ENCODE results near the gene WFDC5.

The WFDC5 gene

GRCh38 chr20:45115829-45116228 is 855 bp upstream of the WFDC5 start:
- in situ Hi-C loops (cut with MboI; ENCODE audit: low sequenced_read_pairs) = no loop called here

GRCh38 chr20:45115386-45115774 is 406 bp upstream of the WFDC5 start:
- in situ Hi-C loops (cut with MboI; ENCODE audit: low sequenced_read_pairs) = no loop called here

- in situ Hi-C loops (cut with MboI; ENCODE audit: low sequenced_read_pairs) = no loop called here
These were observed 1.1 kb downstream of the WFDC5 start for GRCh38 chr20:45113865-45114264.

GRCh38 chr20:45112754-45113153 is 2.2 kb downstream of the WFDC5 start:
- in situ Hi-C loops (cut with MboI; ENCODE audit: low sequenced_read_pairs) = no loop called here

- in situ Hi-C loops (cut with MboI; ENCODE audit: low sequenced_read_pairs) = no loop called here
These were observed 3.0 kb downstream of the WFDC5 start for GRCh38 chr20:45111799-45112471.

- in situ Hi-C loops (cut with MboI; ENCODE audit: low sequenced_read_pairs) = no loop called here
These were observed 3.7 kb downstream of the WFDC5 start for GRCh38 chr20:45111285-45111684.

GRCh38 chr20:45110301-45110700 is 4.7 kb downstream of the WFDC5 start:
- in situ Hi-C loops (cut with MboI; ENCODE audit: low sequenced_read_pairs) = no loop called here

GRCh38 chr20:45109634-45110033 is 5.3 kb downstream of the WFDC5 start:
- in situ Hi-C loops (cut with MboI; ENCODE audit: low sequenced_read_pairs) = no loop called here

- in situ Hi-C loops (cut with MboI; ENCODE audit: low sequenced_read_pairs) = no loop called here
These were observed 9.7 kb downstream of the WFDC5 start for GRCh38 chr20:45105317-45105716.

GRCh38 chr20:45104786-45105185 is 10.2 kb downstream of the WFDC5 start:
- in situ Hi-C loops (cut with MboI; ENCODE audit: low sequenced_read_pairs) = no loop called here

- in situ Hi-C loops (cut with MboI; ENCODE audit: low sequenced_read_pairs) = no loop called here
These were observed 11.9 kb downstream of the WFDC5 start for GRCh38 chr20:45103072-45103471.

- in situ Hi-C loops (cut with MboI; ENCODE audit: low sequenced_read_pairs) = no loop called here
These were observed 13.6 kb downstream of the WFDC5 start for GRCh38 chr20:45101333-45101850.

GRCh38 chr20:45100563-45101245 is 14.3 kb downstream of the WFDC5 start, which contains the start of gene KCNS1:
KCNS1 (minus strand) TSS chr20:45101127; CDS start chr20:45099236, 1,891 bp downstream.
- in situ Hi-C loops (cut with MboI; ENCODE audit: low sequenced_read_pairs) = no loop called here

- in situ Hi-C loops (cut with MboI; ENCODE audit: low sequenced_read_pairs) = no loop called here
These were observed 16.7 kb downstream of the WFDC5 start for GRCh38 chr20:45098103-45098773.

GRCh38 chr20:45097485-45098102 is 17.4 kb downstream of the WFDC5 start:
- in situ Hi-C loops (cut with MboI; ENCODE audit: low sequenced_read_pairs) = no loop called here

GRCh38 chr20:45096781-45097180 is 18.2 kb downstream of the WFDC5 start:
- in situ Hi-C loops (cut with MboI; ENCODE audit: low sequenced_read_pairs) = no loop called here

- in situ Hi-C loops (cut with MboI; ENCODE audit: low sequenced_read_pairs) = no loop called here
These were observed 19.2 kb downstream of the WFDC5 start for GRCh38 chr20:45095805-45096238.

GRCh38 chr20:45094864-45095574 is 20.0 kb downstream of the WFDC5 start:
- in situ Hi-C loops (cut with MboI; ENCODE audit: low sequenced_read_pairs) = no loop called here

- in situ Hi-C loops (cut with MboI; ENCODE audit: low sequenced_read_pairs) = no loop called here
These were observed 20.8 kb downstream of the WFDC5 start for GRCh38 chr20:45094201-45094600.

- in situ Hi-C loops (cut with MboI; ENCODE audit: low sequenced_read_pairs) = no loop called here
These were observed 22.1 kb downstream of the WFDC5 start for GRCh38 chr20:45092898-45093297.

GRCh38 chr20:45091366-45091765 is 23.6 kb downstream of the WFDC5 start:
- in situ Hi-C loops (cut with MboI; ENCODE audit: low sequenced_read_pairs) = no loop called here

Measured in HL-60/S4 treated with phorbol 12-myristate 13-acetate at 8.2 ng/mL for 4 days and 3 days (cell line).